Kidney epithelial cell (primary cell): ENCODE results near the gene SLC66A1. TPM values are rescaled to one million over a fixed set of nuclear protein-coding genes. Genes with fewer than 3 reads are reported as not detected.

Experiments used
- DNase-seq: peaks from one replicate; pipeline ENCODE4 v3.0.0-alpha.2; 2010; ENCODE audit warnings: low read depth
- H3K27me3 ChIP-seq: 2 replicates; pipeline ENCODE4 v1.6.0; 2011; ENCODE audit warnings: low read length; ENCODE audit not compliant: control insufficient read depth, insufficient read depth
- H3K36me3 ChIP-seq: 2 replicates; pipeline ENCODE4 v1.5.1; 2011; ENCODE audit warnings: low read length; ENCODE audit not compliant: control insufficient read depth, insufficient read depth
- H3K4me3 ChIP-seq: 2 replicates; pipeline ENCODE4 v1.5.1; 2011; ENCODE audit warnings: low read depth, mild to moderate bottlenecking, control low read depth, low read length
- CTCF ChIP-seq: IDR thresholded peaks from 2 replicates; pipeline ENCODE4 v1.5.1; 2011; ENCODE audit warnings: mild to moderate bottlenecking, moderate library complexity, low read length, control low read depth, inconsistent platforms; ENCODE audit not compliant: insufficient read depth, poor library complexity, severe bottlenecking
- total RNA-seq: library from RNA; depleted of rRNA; stranded (reverse); fragments of >200 nt; gene quantifications from 2 replicates; pipeline ENCODE4 v1.2.3, GENCODE V29; 2015

Gene SLC66A1
- total RNA-seq, 1 donor from 2014 or later = 50.6 TPM

GRCh38 chr1:19322481-19322880 lies 10.4 kb downstream of the SLC66A1 start:
- Histone ChIP-seq H3K36me3 (peaks cover 3% of the 10 kb centered on the region), H3K27me3 (no peaks in the 10 kb centered on the region)
- no peak for DNase-seq

GRCh38 chr1:19323987-19324664 lies 12.0 kb downstream of the SLC66A1 start:
- Histone ChIP-seq H3K4me3 (no peak overlapping the region), H3K36me3 (peaks cover 3% of the 10 kb centered on the region), H3K27me3 (no peaks in the 10 kb centered on the region)
- DNase-seq = no peak
- TF ChIP-seq CTCF = no peak

More at GRCh38 chr1:19322481-19322880, 10.4 kb downstream of the SLC66A1 start:
- TF ChIP-seq CTCF = no peak
- H3K4me3 ChIP-seq = no peak overlapping the region

GRCh38 chr1:19324665-19324990 lies 12.5 kb downstream of the SLC66A1 start:
- Histone ChIP-seq H3K27me3 (no peaks in the 10 kb centered on the region), H3K36me3 (peaks cover 3% of the 10 kb centered on the region), H3K4me3 (no peak overlapping the region)
- no peak for TF ChIP-seq CTCF
- no peak for DNase-seq

- Histone ChIP-seq H3K36me3 (peaks cover 3% of the 10 kb centered on the region), H3K4me3 (no peak overlapping the region), H3K27me3 (no peaks in the 10 kb centered on the region)
- no peak for DNase-seq
- TF ChIP-seq CTCF = no peak
Measured at GRCh38 chr1:19325368-19325957, 13.3 kb downstream of the SLC66A1 start.

- no peak for TF ChIP-seq CTCF
- H3K4me3 ChIP-seq = no peak overlapping the region
- H3K36me3 ChIP-seq = peaks cover 3% of the 10 kb centered on the region
- DNase-seq = no peak
- H3K27me3 ChIP-seq = no peaks in the 10 kb centered on the region
Measured at GRCh38 chr1:19325958-19326747, 14.0 kb downstream of the SLC66A1 start.
